Stimulated activated CD4-positive, alpha-beta T cell treated with anti-CD3 and anti-CD28 coated beads, Interleukin-4, amount 100 ng/mL, for 1 hour (primary cell): ENCODE results near the gene FANCD2.
"Not testable (repeated sequence)": the region's sequence is repeated elsewhere in the genome, so short reads cannot be mapped to it uniquely, and the experiment has no call there.

Experiments used
- DNase-seq: peaks from one replicate; pipeline ENCODE4 v3.0.0-alpha.2; 2020

The FANCD2 gene

GRCh38 chr3:10026084-10026890 is at the start of gene FANCD2:
TSS of gene FANCD2 (plus strand) at chr3:10026437. CDS start at chr3:10028658, 2,221 bp downstream.
- DNase-seq, result peak; percentile 92

- no peak for DNase-seq
Measured at GRCh38 chr3:9976721-9977709, 49.2 kb upstream of the FANCD2 start.

GRCh38 chr3:9978710-9979305 is 47.4 kb upstream of the FANCD2 start:
- no peak for DNase-seq

- no peak for DNase-seq
Measured at GRCh38 chr3:9980251-9980650, 46.0 kb upstream of the FANCD2 start.

- no peak for DNase-seq
Measured at GRCh38 chr3:9986230-9986725, 40.0 kb upstream of the FANCD2 start.

- DNase-seq, result no peak
Measured at GRCh38 chr3:9994086-9994844, 32.0 kb upstream of the FANCD2 start.

DNA sequence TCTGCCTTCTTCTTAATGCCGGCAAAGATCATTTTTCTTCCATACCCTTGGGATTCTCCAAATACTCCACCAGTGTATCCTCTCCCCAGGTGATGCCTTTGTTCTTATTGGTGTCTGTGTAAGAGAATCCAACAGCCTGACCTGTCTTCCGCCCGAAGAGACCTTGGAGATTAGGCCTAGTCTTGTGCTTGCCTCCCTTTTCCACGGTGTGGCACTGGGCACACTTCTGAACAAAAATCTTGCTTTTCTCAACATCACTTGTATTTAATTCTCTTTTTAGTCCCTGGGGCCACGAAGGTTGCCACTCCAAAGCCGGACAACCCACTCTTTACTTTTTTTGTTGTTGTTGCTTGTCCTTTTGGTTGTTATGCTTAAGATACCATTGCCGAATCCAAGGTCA is 25.6 kb upstream of the FANCD2 start:
- DNase-seq, result no peak

GRCh38 chr3:10002951-10003350 is 23.3 kb upstream of the FANCD2 start:
- DNase-seq, result no peak

- no peak for DNase-seq
Measured at GRCh38 chr3:10004506-10004905, 21.7 kb upstream of the FANCD2 start.

DNA sequence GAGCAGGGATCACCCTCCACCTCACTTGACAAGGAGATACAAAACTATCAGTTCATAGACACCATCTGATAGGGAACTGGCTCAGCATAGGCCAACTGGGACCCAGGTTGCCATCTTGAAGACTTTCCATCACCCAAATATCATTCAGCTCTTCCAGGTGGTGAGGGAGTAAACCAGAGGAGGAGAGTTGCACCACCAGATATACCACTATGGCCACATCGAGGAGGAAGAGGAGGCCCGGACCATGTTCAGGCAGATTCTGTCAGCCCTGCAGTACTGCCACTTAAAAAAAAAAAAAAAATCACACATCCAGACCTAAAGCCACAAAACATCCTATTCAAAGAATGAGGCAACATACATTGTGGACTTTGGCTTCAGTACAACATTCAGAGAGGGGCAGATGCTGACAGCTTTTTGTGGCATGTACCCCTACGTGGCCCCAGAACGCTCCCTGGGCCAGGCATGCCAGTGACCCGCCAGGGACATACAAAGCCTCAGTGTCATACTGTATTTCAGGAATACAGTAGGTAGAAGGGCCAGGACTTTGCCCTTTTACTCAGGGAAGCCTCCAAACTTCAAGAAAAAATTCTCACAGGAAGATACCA is 21.2 kb upstream of the FANCD2 start:
- DNase-seq, result no peak

DNA sequence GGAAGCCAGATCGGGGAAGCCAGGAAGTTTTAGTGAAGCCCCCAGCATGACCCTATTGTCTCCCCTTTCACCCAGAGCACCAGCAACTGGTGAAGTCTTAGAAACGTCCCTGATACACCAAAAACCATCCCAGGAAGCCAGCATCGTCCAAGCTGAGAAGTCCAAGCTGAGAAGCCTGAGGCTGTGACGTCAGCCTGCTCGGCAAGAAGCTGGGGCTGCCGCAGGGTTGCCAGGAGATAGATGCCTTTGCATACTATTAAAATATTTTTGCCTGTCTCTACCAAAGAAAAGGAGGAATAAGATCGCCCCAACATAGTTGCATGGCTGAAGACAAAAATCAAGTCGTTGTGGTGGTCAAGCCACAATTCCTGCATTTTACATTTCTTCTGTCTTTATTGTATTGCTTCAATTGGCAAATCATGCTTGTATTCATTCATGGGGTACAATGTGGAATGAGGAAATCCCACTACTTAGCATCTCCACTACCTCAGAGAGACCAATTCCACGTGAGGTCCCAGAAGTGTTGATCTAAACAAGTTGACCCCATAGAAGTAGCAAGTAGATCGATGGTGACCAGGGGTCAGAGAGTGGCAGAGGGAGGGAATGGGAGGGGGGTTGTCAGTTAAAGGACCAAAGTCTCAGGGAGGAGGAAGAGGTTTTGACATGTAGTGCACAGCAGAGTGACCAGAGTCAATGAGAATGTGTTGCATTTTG is 20.0 kb upstream of the FANCD2 start:
- DNase-seq, result no peak

DNA sequence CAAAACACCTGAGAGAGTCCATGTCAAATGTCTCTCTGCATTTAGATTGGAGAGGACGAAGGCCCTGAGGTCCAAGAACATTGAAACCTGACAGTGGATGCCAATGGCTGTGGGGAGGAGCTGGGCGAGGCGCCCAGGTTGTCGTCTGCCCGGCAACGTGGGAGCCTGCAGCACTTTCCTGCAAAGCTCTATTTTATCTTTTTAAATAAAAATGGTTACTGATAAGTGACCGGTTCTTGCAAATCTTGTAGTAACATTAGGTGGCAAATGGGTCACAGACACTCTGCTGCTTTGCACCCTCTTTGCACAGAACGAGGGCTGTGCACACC is 19.5 kb upstream of the FANCD2 start:
- no peak for DNase-seq

DNA sequence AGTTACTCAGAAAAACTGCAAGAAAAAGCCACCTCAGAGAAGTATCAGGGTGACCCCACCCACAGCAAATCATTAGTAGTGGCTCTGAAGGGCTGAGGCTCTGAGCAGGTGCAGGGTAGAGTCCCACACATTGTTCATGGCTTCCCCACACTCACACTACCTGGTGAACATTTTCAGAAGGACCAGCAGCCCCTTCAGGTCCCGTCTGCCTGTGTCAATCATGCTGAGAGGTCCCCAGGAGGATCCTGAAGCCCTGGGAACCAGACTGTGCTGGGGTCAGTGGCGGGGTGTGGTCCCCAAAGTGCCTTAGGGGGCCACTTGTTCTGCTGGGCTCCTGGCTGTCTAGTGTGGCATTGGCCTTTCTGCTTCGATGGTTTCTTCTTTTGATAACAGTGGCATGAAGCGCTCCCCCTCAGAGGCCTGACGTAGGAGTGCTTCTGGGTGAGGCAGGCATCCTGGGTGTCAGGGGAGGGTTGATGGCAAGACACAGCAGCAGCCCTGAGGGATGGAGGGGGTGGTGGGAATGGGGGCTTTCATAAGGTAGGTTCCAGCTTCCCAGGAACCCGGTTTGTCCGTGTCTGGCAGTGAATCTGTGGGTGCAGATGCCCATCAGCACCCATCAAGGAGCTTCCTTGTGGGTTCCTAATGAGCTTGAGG is 19.0 kb upstream of the FANCD2 start:
- DNase-seq, result no peak

DNA sequence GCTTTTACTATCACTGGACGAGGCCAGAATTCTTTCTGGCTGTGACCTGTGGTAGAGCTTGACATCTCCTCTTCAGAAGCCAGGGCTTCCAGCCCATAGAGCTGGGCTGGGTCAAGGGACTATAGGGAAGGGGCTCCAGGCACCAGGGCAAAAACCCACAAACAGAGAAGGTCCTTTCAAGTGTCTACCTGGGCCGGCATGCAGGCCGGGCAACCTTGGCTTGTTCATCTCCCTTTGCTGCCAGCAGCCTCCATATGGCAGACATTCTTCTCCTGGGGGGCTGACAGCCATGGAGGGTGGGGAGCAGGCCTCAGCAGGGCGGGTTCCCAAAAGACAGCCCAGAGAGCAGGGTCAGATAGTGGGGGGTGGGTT is 18.0 kb upstream of the FANCD2 start:
- not testable (repeated sequence) for DNase-seq

DNA sequence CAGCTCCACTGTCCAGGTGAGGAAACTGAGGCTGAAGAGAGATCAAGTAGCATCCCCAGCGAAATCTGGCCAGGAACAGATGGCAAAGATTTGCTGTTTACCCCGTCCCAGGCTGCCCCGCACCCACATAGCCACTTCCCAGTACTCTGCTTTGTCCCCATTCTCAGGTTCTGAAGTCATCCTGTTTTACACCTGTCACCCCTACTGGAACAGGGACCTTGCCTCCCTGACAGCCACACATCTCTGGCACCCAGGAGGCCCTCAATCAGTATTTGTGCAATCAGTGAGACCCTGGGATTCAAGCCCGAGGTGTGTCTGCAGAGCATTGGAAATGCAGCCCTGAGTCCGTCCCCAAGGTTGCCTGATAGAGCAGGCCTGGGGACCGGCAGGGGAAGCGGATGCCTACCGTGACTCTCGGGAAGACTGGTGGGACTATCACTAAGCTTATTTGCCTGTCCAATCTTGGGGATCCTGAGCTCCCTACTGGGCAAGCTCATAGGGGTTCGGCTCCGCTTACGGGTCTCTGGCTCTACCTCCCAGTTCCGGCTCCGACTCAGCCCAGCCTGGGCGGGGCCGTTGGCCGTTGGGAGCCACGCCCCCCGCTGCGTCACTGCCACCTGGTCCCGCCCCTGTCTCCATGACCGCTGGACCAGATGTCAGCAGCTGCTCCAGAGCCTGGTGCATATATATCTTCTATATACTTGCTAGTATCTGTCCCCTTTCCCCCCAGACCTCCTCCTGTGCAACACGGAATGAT is 17.5 kb upstream of the FANCD2 start:
- peak; percentile 78 for DNase-seq

DNA sequence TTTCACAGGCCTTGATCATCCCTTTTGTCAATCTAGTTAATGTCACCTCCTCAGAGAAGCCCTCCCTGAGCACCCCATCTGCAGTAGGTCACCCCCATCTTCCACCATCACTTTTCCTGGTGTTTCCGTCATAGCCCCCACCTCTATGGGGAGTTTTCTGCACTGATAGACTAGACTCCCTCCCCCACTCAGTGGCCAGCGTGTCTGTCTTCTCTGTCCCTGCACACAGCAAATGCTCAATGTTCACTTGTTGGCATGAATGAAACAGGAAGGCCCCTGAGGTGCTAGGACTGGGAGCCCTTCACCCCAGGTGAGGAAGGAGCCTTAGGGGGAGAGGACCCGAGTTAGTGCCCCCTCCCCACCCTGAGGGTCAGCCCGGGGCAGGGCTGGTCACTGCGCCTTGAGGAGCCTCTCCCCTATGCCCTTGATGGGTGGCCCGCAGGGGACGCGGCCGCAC is 15.8 kb upstream of the FANCD2 start:
- no peak for DNase-seq

- DNase-seq, result peak; percentile 77
Measured at GRCh38 chr3:10010878-10011465, 15.3 kb upstream of the FANCD2 start.

DNA sequence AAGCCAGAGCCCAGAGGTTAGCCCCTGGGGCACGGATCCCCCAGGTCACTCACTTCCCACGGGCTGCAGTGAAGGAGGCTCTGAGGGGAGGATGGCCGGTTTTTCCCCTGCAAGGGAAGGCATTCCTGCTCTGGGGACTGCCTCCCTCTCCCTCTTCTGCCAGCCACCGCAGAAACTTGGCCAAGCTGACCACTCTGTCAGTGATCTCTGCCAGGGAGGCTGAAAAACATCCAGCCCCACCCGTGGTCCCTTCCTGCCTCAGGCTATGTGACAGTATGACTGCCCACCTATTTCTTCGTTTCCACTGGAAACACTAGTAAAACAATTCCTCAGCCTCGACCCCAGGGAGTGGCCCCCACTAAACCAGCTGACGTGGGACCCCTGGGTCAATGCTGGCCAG is 14.6 kb upstream of the FANCD2 start:
- no peak for DNase-seq

DNA sequence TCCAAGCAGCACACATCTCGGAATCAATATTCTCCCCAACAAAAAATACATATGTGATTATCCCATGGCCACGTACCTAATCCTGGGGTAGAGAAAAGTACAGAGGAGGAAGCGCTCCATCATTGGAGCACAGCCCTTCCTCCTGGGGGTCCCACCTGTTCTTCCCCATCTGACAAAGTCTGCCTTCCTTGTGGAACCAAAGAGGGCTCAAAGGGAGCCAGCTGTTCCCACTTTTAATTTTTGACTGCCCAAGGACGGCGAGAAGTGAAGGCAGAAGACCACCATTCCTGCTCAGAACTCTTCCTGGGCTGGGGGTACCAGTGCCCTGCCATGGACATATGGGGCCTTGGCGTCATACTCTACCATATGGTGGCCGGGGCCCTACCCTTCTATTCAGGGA is 14.1 kb upstream of the FANCD2 start:
- DNase-seq, result no peak

DNA sequence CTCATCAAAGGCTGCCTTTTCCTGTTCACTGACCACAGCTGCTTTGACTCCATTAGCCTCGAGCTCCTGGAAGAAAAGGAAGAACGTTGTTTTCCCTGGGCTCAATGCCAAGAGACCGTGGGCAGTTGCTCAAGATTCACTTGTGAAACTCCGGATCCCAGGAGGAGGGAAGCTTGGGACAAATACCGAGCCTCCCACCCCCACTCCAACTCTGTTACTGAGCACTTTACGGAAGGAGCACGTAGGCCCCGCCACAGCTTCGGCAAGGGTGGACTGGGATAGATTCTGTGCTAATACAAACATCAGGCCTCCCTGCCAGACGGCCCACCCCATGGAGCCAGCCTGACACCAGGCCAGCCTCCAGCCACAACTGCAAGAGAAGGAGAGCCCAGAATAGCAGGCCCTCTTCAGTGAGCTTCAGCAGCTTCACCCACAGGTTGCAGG is 10.8 kb upstream of the FANCD2 start:
- no peak for DNase-seq
